Activated CD4-positive, alpha-beta memory T cell treated with anti-CD3 and anti-CD28 coated beads, Interleukin-2, amount 10 ng/mL, durations not matched to agents 7 days and 5 days (primary cell): Measurements from ENCODE around the gene GALC. TPM values are rescaled to one million over a fixed set of nuclear protein-coding genes. Genes with fewer than 3 reads are reported as not detected.
A peak's percentile ranks its signal among the peaks of the same experiment; 100 is the strongest.

ENCODE experiments used
- CTCF ChIA-PET: fragments of 350-600 bp; sonication (Branson Sonifier 250); formaldehyde crosslinking; loops from one replicate; lab custom pipeline; 2021; ENCODE audit warnings: antibody characterized with exemption, inconsistent platforms; lab: Charles Lee
- POLR2A ChIA-PET: fragments of 350-600 bp; sonication (Branson Sonifier 250); formaldehyde crosslinking; loops from one replicate; lab custom pipeline; 2021; ENCODE audit warnings: antibody characterized with exemption; lab: Charles Lee
- DNase-seq: peaks from one replicate; pipeline ENCODE4 v3.0.0-alpha.2; 2020
- H3K27ac Mint-ChIP-seq: one replicate; pipeline ENCODE4 v1.8.0; 2021; ENCODE audit warnings: mild to moderate bottlenecking, mixed read lengths
- H3K27me3 Mint-ChIP-seq: one replicate; pipeline ENCODE4 v1.8.0; 2021; ENCODE audit warnings: mixed read lengths
- H3K36me3 Mint-ChIP-seq: one replicate; pipeline ENCODE4 v1.8.0; 2021; ENCODE audit warnings: low read depth, mixed read lengths
- H3K4me1 Mint-ChIP-seq: one replicate; pipeline ENCODE4 v1.8.0; 2021; ENCODE audit warnings: mixed read lengths
- H3K4me3 Mint-ChIP-seq: one replicate; pipeline ENCODE4 v1.8.0; 2021; ENCODE audit warnings: mild to moderate bottlenecking, mixed read lengths
- H3K9me3 Mint-ChIP-seq: one replicate; pipeline ENCODE4 v1.8.0; 2021; ENCODE audit warnings: mixed read lengths
- total RNA-seq, 2 experiments: library from RNA; stranded (reverse); gene quantifications; one replicate each; pipeline ENCODE4 v1.2.3, GENCODE V29; 2021

The GALC gene
- total RNA-seq, 2 experiments from 2014 or later = 24.3 to 27.6 TPM

- DNase-seq = no peak
- ChIA-PET POLR2A (no interaction called here), CTCF (interaction anchor here (0.9 to 1.2 kb wide), 2 partner anchors 44 to 179 kb away, joined by 4 read pairs; no protein-coding TSS in a partner anchor)
- no peaks in the 10 kb centered on the region for H3K27me3 Mint-ChIP-seq
- peaks cover 37% of the 10 kb centered on the region for H3K4me1 Mint-ChIP-seq
- no peak overlapping the region for H3K4me3 Mint-ChIP-seq
- H3K27ac Mint-ChIP-seq = no peak overlapping the region
- peaks cover 17% of the 10 kb centered on the region for H3K36me3 Mint-ChIP-seq
- no peaks in the 10 kb centered on the region for H3K9me3 Mint-ChIP-seq
Measured at GRCh38 chr14:87989221-87989955, 3.6 kb downstream of the GALC start.

- H3K9me3 Mint-ChIP-seq = no peaks in the 10 kb centered on the region
- POLR2A ChIA-PET = interaction anchor here (0.9 kb wide), 1 partner anchor 12 kb away, joined by 4 read pairs; no protein-coding TSS in a partner anchor
- CTCF ChIA-PET = no interaction called here
- DNase-seq = no peak
- H3K27me3 Mint-ChIP-seq = no peaks in the 10 kb centered on the region
- H3K36me3 Mint-ChIP-seq = peaks cover 41% of the 10 kb centered on the region
- H3K4me3 Mint-ChIP-seq = no peak overlapping the region
- no peak overlapping the region for H3K27ac Mint-ChIP-seq
- no peaks in the 10 kb centered on the region for H3K4me1 Mint-ChIP-seq
Measured at GRCh38 chr14:87979689-87980088, 13.3 kb downstream of the GALC start.

- CTCF ChIA-PET = no interaction called here
Measured at GRCh38 chr14:87975636-87976035, 17.3 kb downstream of the GALC start.

GRCh38 chr14:87971010-87971409 is 22.0 kb downstream of the GALC start:
- no peaks in the 10 kb centered on the region for H3K9me3 Mint-ChIP-seq
- POLR2A ChIA-PET = interaction anchor here (1.8 kb wide), 1 partner anchor 22 kb away, joined by 5 read pairs; the partner anchor contains the start of gene GALC
- no peaks in the 10 kb centered on the region for H3K27me3 Mint-ChIP-seq
- peaks cover 26% of the 10 kb centered on the region for H3K36me3 Mint-ChIP-seq
- CTCF ChIA-PET = no interaction called here
- H3K27ac Mint-ChIP-seq = no peak overlapping the region
- H3K4me3 Mint-ChIP-seq = no peak overlapping the region
- DNase-seq = no peak
- no peaks in the 10 kb centered on the region for H3K4me1 Mint-ChIP-seq

More at GRCh38 chr14:87975636-87976035, 17.3 kb downstream of the GALC start:
- Mint-ChIP-seq H3K4me3 (no peak overlapping the region), H3K9me3 (no peaks in the 10 kb centered on the region), H3K4me1 (no peaks in the 10 kb centered on the region), H3K27me3 (no peaks in the 10 kb centered on the region), H3K36me3 (peaks cover 27% of the 10 kb centered on the region), H3K27ac (no peak overlapping the region)
- POLR2A ChIA-PET = interaction anchor here (1.3 kb wide), 1 partner anchor 17 kb away, joined by 4 read pairs; the partner anchor contains the start of gene GALC
- no peak for DNase-seq

GRCh38 chr14:87967496-87967895 is 25.5 kb downstream of the GALC start:
- POLR2A ChIA-PET = no interaction called here

GRCh38 chr14:87966816-87967215 is 26.2 kb downstream of the GALC start:
- Mint-ChIP-seq H3K27ac (no peak overlapping the region), H3K9me3 (no peaks in the 10 kb centered on the region), H3K27me3 (no peaks in the 10 kb centered on the region), H3K4me3 (no peak overlapping the region), H3K36me3 (peaks cover 46% of the 10 kb centered on the region), H3K4me1 (no peaks in the 10 kb centered on the region)
- no peak for DNase-seq
- ChIA-PET POLR2A (no interaction called here), CTCF (no interaction called here)

More at GRCh38 chr14:87967496-87967895, 25.5 kb downstream of the GALC start:
- DNase-seq = no peak
- Mint-ChIP-seq H3K9me3 (no peaks in the 10 kb centered on the region), H3K27me3 (no peaks in the 10 kb centered on the region), H3K4me3 (no peak overlapping the region), H3K36me3 (peaks cover 42% of the 10 kb centered on the region), H3K27ac (no peak overlapping the region), H3K4me1 (no peaks in the 10 kb centered on the region)
- CTCF ChIA-PET = no interaction called here

- peaks cover 7% of the 10 kb centered on the region for H3K9me3 Mint-ChIP-seq
- H3K4me3 Mint-ChIP-seq = no peak overlapping the region
- POLR2A ChIA-PET = interaction anchor here (0.9 kb wide), 1 partner anchor 32 kb away, joined by 3 read pairs; the partner anchor contains the start of gene GALC
- H3K27me3 Mint-ChIP-seq = no peaks in the 10 kb centered on the region
- H3K27ac Mint-ChIP-seq = no peak overlapping the region
- peaks cover 20% of the 10 kb centered on the region for H3K4me1 Mint-ChIP-seq
- no peak for DNase-seq
- peaks cover 78% of the 10 kb centered on the region for H3K36me3 Mint-ChIP-seq
- CTCF ChIA-PET = no interaction called here
Measured at GRCh38 chr14:87961246-87961645, 31.7 kb downstream of the GALC start.

- Mint-ChIP-seq H3K9me3 (peaks cover 7% of the 10 kb centered on the region), H3K4me3 (no peak overlapping the region), H3K36me3 (peaks cover 69% of the 10 kb centered on the region), H3K27ac (peak overlapping the region; percentile 68), H3K4me1 (peaks cover 25% of the 10 kb centered on the region), H3K27me3 (no peaks in the 10 kb centered on the region)
- DNase-seq = peak; percentile 32
- POLR2A ChIA-PET = interaction anchor here (0.9 kb wide), 1 partner anchor 33 kb away, joined by 3 read pairs; the partner anchor contains the start of gene GALC
- CTCF ChIA-PET = no interaction called here
Measured at GRCh38 chr14:87960013-87960787, 32.8 kb downstream of the GALC start.

GRCh38 chr14:87955501-87955900 is 37.5 kb downstream of the GALC start:
- peaks cover 50% of the 10 kb centered on the region for H3K36me3 Mint-ChIP-seq
- H3K27ac Mint-ChIP-seq = no peak overlapping the region
- H3K27me3 Mint-ChIP-seq = no peaks in the 10 kb centered on the region
- CTCF ChIA-PET = interaction anchor here (1.7 kb wide), 1 partner anchor 10 kb away, joined by 8 read pairs; no protein-coding TSS in a partner anchor
- no peak for DNase-seq
- peaks cover 7% of the 10 kb centered on the region for H3K9me3 Mint-ChIP-seq
- POLR2A ChIA-PET = no interaction called here
- no peak overlapping the region for H3K4me3 Mint-ChIP-seq
- peaks cover 49% of the 10 kb centered on the region for H3K4me1 Mint-ChIP-seq

- Mint-ChIP-seq H3K27ac (peak overlapping the region; percentile 88), H3K9me3 (no peaks in the 10 kb centered on the region), H3K4me3 (peak overlapping the region; percentile 65), H3K27me3 (no peaks in the 10 kb centered on the region), H3K4me1 (peaks cover 32% of the 10 kb centered on the region), H3K36me3 (peaks cover 30% of the 10 kb centered on the region)
- no peak for DNase-seq
- ChIA-PET POLR2A (interaction anchor here (0.9 to 3.8 kb wide), 6 partner anchors 31 to 92 kb away, joined by 3 to 75 read pairs (median 4); partner anchors contain the start of genes GALC and GPR65), CTCF (interaction anchor here (1.0 to 4.2 kb wide), 6 partner anchors 39 to 217 kb away, joined by 3 to 18 read pairs (median 6); partner anchors contain the start of gene GALC)
Measured at GRCh38 chr14:87952307-87953094, 40.5 kb downstream of the GALC start.

GRCh38 chr14:87944987-87945604 is 47.9 kb downstream of the GALC start:
- ChIA-PET POLR2A (interaction anchor here (0.7 to 3.6 kb wide), 5 partner anchors 18 to 224 kb away, joined by 3 to 20 read pairs (median 3); partner anchors contain the start of genes GALC and GPR65), CTCF (interaction anchor here (0.6 to 4.2 kb wide), 38 partner anchors 10 to 946 kb away, joined by 3 to 76 read pairs (median 4); partner anchors contain the start of genes GALC, GPR65 and SPATA7)
- peaks cover 5% of the 10 kb centered on the region for H3K4me1 Mint-ChIP-seq
- peaks cover 10% of the 10 kb centered on the region for H3K36me3 Mint-ChIP-seq
- no peaks in the 10 kb centered on the region for H3K9me3 Mint-ChIP-seq
- no peak overlapping the region for H3K4me3 Mint-ChIP-seq
- H3K27me3 Mint-ChIP-seq = no peaks in the 10 kb centered on the region
- no peak for DNase-seq
- no peak overlapping the region for H3K27ac Mint-ChIP-seq

GRCh38 chr14:87940894-87941293 is 52.1 kb downstream of the GALC start:
- CTCF ChIA-PET = interaction anchor here (5.7 kb wide), 1 partner anchor 228 kb away, joined by 23 read pairs; no protein-coding TSS in a partner anchor
- Mint-ChIP-seq H3K4me3 (no peak overlapping the region), H3K9me3 (no peaks in the 10 kb centered on the region), H3K27me3 (no peaks in the 10 kb centered on the region), H3K4me1 (peaks cover 8% of the 10 kb centered on the region), H3K36me3 (peaks cover 5% of the 10 kb centered on the region), H3K27ac (no peak overlapping the region)
- POLR2A ChIA-PET = no interaction called here
- no peak for DNase-seq
